GM19099 (cell line): ENCODE data around the gene FGGY.

Source experiments
- POLR2A ChIP-seq: IDR thresholded peaks from 3 replicates; pipeline ENCODE4 v1.6.1; 2011; ENCODE audit warnings: low read depth; ENCODE audit not compliant: insufficient read length; ENCODE audit errors: extremely low read depth

Gene FGGY

GRCh38 chr1:59354709-59355337 lies 57.9 kb downstream of the FGGY start:
- TF ChIP-seq POLR2A, result no peak

DNA sequence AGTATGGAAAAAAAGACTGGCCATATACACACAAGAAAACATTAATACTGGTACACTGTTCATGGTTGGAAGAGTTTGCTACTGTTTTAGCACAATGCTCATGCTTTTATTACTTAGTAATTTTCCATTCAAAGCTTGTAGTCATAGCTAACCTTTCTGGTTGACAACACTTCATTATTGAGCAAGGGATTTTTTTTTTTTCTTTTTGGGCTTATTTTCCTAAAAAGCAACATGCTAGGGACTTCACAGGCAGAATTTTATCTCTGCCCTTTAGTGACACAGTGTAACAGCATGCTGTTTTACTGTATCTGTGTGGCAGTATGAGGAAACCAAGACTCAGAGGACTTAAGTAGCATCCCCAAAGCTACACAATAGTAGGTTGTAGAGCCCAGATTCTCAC lies 58.5 kb downstream of the FGGY start:
- no peak for TF ChIP-seq POLR2A

DNA sequence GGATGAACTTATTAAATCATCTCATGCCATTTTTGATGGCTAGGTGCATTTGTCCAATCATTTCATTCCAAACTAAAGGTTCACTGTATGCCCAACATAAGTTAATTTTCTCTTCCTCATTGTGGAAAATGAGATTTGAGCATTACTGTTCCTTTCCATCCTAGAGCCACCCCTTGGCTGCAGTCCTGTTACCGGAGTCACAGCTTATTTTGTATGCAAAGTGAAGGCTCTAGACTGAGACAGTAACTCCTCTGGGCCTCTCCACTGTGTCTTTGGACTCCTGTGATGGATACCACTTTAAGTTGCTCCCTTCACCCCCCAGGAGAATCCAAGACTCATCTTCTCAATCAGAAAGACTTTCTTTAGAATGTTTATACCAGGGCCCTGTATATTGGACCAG lies 59.7 kb downstream of the FGGY start:
- no peak for TF ChIP-seq POLR2A

DNA sequence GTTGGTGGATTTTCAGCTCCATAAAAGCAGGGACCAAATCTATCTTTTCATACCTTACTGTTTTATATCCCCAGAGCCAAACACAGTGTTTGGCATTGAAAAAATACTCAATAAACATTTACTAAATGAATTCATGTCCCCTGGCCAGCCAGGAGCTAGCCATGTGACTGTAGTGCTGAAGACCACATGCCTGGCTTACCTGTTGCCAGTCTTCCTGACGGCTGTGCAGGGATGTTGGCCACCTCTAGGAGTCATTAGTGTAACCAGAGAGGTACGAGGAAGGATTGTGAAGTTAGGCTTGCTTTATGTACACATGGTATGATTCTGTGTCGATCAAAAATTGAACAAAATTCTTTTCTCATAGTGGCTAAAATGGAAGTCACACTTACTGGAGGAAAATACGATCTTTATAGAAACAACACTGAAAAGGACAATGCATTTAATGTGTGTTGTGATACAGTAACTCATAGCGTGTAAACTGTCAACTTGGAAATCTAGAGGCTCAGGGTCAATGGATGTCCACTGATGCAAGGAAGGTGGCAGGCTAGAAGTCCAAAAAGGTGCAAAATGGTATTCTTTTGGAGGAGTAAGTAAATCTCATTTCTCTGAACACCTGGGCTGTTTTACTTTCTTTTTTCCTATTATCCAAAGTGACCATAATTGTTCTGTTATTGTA lies 60.9 kb downstream of the FGGY start:
- no peak for TF ChIP-seq POLR2A

GRCh38 chr1:59359325-59359724 lies 62.4 kb downstream of the FGGY start:
- no peak for TF ChIP-seq POLR2A

DNA sequence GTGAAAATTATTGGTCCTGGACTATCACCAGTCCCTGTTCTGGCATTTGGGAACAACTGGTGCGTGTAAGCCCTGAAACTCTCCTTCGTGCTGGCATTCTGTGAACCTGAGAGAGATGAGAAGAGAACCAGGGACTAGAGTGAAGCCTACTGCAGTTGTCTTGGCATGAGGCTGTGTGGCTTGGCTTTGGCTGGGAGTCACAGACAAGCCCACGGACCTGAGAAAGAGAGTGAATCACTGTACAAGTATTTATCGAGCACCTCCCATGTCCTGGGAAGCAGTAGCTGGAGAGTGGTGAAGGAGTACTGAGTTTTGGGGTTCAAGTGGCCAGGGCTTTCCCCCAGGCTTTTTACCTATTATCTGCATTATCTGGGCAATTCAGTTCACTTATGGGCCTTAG lies 63.3 kb downstream of the FGGY start:
- TF ChIP-seq POLR2A, result no peak

DNA sequence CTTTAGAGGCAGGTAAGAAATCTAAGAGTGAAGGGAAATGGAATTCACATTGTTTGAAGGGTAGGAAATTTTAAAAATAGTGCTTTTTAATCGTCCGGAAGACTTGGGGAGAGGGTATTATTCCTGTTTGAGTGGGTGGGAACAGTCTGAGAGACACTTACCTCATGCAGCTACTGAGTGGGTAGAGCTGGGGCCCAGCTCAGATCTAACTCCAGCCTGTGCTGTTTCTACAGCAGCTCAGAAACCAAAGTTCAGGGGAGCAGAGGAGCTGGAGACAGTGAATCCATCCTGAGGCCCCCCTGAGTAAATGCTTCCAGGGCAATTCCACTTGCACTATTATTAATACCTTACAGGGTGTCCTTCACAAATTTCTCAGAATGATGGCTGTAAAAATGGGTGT lies 63.8 kb downstream of the FGGY start:
- no peak for TF ChIP-seq POLR2A

- TF ChIP-seq POLR2A, result no peak
These were observed 64.9 kb downstream of the FGGY start for GRCh38 chr1:59361766-59362165.

DNA sequence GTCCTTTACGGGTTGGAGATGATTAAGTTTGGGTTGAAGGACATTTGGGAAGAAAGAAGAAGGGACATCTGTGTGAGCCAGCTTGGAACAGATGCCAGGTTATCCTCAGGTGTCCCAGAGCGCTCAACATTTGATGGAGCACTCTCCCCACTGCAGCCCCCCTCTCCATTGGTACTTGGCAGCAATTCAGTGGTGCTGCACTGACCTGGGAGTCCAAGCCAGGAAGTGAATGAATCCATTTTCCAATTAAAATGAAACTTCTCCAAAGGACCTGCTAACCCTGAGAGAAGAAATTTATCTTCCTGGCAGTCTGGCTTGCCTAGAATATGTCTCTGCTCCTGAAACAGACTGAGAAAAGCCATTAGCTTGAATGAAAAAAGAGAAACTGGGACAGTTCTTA lies 67.1 kb downstream of the FGGY start:
- no peak for TF ChIP-seq POLR2A

GRCh38 chr1:59366346-59366745 lies 69.5 kb downstream of the FGGY start:
- TF ChIP-seq POLR2A, result no peak

- no peak for TF ChIP-seq POLR2A
These were observed 70.6 kb downstream of the FGGY start for GRCh38 chr1:59367301-59368007.

DNA sequence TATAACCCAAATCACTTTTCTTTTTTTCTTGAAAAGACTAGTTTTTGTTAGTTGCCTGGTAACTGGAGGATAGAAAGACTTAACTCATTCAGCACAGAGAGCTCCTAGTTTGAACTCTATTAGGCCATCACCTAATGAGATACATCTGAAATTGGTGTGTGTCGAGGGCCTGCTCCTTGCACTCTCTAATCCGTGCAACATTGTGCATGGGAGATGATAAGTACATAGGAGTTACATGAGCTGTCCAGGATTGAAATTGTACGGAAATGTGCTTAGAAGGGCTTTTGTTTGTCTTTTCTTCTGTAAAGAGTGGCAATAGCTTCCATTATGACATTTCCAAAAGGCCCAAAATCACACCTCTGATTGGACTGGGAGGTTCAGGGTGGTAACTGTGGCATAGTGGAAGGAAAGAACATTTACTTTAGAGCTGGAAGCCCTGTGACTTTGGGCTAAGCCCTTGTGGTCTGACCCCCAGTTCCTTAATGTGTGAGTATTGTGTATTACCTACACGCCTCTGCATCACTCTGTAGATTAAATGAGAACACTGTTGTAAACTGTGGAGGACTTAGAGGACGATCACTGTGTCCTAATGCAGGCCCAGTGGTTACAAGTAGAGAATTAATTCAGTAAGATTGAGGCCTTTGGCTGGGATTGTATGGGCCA lies 71.2 kb downstream of the FGGY start:
- no peak for TF ChIP-seq POLR2A

- TF ChIP-seq POLR2A, result no peak
These were observed 78.7 kb downstream of the FGGY start for GRCh38 chr1:59375321-59376220.

GRCh38 chr1:59377350-59377904 lies 80.5 kb downstream of the FGGY start:
- no peak for TF ChIP-seq POLR2A
